ENCODE measurements around the gene DOCK4.

DNA sequence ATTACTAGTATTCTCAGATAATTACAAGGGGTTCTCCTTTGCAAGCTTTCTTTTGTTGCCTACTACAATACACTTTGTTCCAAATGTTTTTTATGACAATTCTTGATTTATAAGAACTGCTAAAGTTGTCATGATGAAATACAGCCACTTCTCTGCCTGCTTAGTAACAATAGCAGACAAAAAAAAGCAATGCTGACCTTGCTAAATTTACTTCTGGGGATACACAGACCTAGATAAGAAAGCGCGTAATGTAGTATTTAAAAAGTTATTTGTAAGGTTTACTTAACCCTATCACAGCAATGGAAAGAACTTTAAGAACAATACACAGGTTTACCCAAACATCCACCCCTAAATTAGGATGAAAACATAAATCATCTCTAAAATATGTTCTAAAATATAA is 311.1 kb downstream of the DOCK4 start:
- TF ChIP-seq HOXA7 (CRISPR knock-in tag; IDR thresholded peaks at IDR 0.05): no peak
- TF ChIP-seq GATA3 (IDR thresholded peaks at IDR 0.05; ENCODE audit: borderline replicate concordance): no peak
- TF ChIP-seq POLR2A (IDR thresholded peaks at IDR 0.05; ENCODE audit: low read length): no peak
- no peak for TF ChIP-seq REST (IDR thresholded peaks at IDR 0.05)
- no peak for TF ChIP-seq CTCF (IDR thresholded peaks at IDR 0.05)
- no peak for TF ChIP-seq BHLHE40 (IDR thresholded peaks at IDR 0.05; ENCODE audit: low read depth, low read length)
- TF ChIP-seq, protein P1, sequence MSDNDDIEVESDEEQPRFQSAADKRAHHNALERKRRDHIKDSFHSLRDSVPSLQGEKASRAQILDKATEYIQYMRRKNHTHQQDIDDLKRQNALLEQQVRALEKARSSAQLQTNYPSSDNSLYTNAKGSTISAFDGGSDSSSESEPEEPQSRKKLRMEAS (IDR thresholded peaks at IDR 0.05): no peak
- TF ChIP-seq NFE2L2 (conservative IDR thresholded peaks at IDR 0.05; ENCODE audit: low read length): no peak
